Measurements from ENCODE around the gene SP5. TPM values are rescaled to one million over a fixed set of nuclear protein-coding genes. Genes with fewer than 3 reads are reported as not detected.

SP5 gene
- total RNA-seq, 1 experiment from 2014 or later, result 0.47 TPM

- Histone ChIP-seq H3K4me2 (ENCODE audit: low read length) (no peak overlapping the region), H3K4me1 (ENCODE audit: insufficient read depth, low read length) (no peaks in the 10 kb centered on the region; the same call in 1 of the 2 replicates), H3K9me2 (replicated peaks; ENCODE audit: low read length) (no peaks in the 10 kb centered on the region), H3K4me3 (ENCODE audit: low read length) (no peak overlapping the region), H3K9me3 (ENCODE audit: low read length) (no peaks in the 10 kb centered on the region), H2AFZ (ENCODE audit: low read length) (no peak overlapping the region), H3K79me2 (ENCODE audit: low read length) (no peaks in the 10 kb centered on the region), H3K27ac (ENCODE audit: low read length) (no peak overlapping the region), H3K36me3 (ENCODE audit: low read depth, low read length) (no peaks in the 10 kb centered on the region), H3F3A (ENCODE audit: low read length, unreplicated experiment) (no peaks in the 10 kb centered on the region), H3K27me3 (ENCODE audit: low read length) (no peaks in the 10 kb centered on the region), H3K9ac (ENCODE audit: low read length) (no peak overlapping the region), H4K20me1 (ENCODE audit: low read length) (no peaks in the 10 kb centered on the region)
- DNase-seq, result no peak
- ChIA-PET CTCF (no interaction called here), POLR2A (ENCODE audit: unreplicated experiment) (no interaction called here)
- no peak for ATAC-seq
- TF ChIP-seq CTCF (conservative IDR thresholded peaks at IDR 0.05; ENCODE audit: low read depth, low read length) (no peak), EZH2 (IDR thresholded peaks at IDR 0.05; ENCODE audit: low read length, unreplicated experiment) (no peak), EZH2phosphoT487 (IDR thresholded peaks at IDR 0.05; ENCODE audit: borderline replicate concordance, low read length) (no peak)
- intact Hi-C loops (cut with micrococcal nuclease), result loop anchor here (10.0 kb wide), 1 partner anchor 315 kb away; no protein-coding TSS in a partner anchor
- BruUV-seq (replicated peaks), result no TSS peak
Observed at GRCh38 chr2:170719810-170720209, 4.7 kb downstream of the SP5 start.

GRCh38 chr2:170721678-170722077 is 6.5 kb downstream of the SP5 start:
- no peaks in the 10 kb centered on the region for H3K79me2 ChIP-seq (ENCODE audit: low read length)
- H3K4me1 ChIP-seq (ENCODE audit: insufficient read depth, low read length), result no peaks in the 10 kb centered on the region
- H3K27me3 ChIP-seq (ENCODE audit: low read length), result no peaks in the 10 kb centered on the region
- H4K20me1 ChIP-seq (ENCODE audit: low read length), result no peaks in the 10 kb centered on the region
- TF ChIP-seq EZH2phosphoT487 (IDR thresholded peaks at IDR 0.05; ENCODE audit: borderline replicate concordance, low read length), result no peak
- no peak for TF ChIP-seq EZH2 (IDR thresholded peaks at IDR 0.05; ENCODE audit: low read length, unreplicated experiment)
- TF ChIP-seq CTCF (conservative IDR thresholded peaks at IDR 0.05; ENCODE audit: low read depth, low read length), result no peak
- ChIA-PET POLR2A (ENCODE audit: unreplicated experiment) (no interaction called here), CTCF (no interaction called here)
- BruUV-seq (replicated peaks), result no TSS peak
- no peaks in the 10 kb centered on the region for H3K9me3 ChIP-seq (ENCODE audit: low read length)
- H3K4me3 ChIP-seq (ENCODE audit: low read length), result no peak overlapping the region
- no peak overlapping the region for H3K4me2 ChIP-seq (ENCODE audit: low read length)
- no peaks in the 10 kb centered on the region for H3F3A ChIP-seq (ENCODE audit: low read length, unreplicated experiment)
- no peaks in the 10 kb centered on the region for H3K9me2 ChIP-seq (replicated peaks; ENCODE audit: low read length)
- no peak overlapping the region for H3K9ac ChIP-seq (ENCODE audit: low read length)
- DNase-seq (no peak), ATAC-seq (no peak)
- intact Hi-C loops (cut with micrococcal nuclease), result no loop called here
- H3K36me3 ChIP-seq (ENCODE audit: low read depth, low read length), result no peaks in the 10 kb centered on the region
- no peak overlapping the region for H3K27ac ChIP-seq (ENCODE audit: low read length)
- H2AFZ ChIP-seq (ENCODE audit: low read length), result no peak overlapping the region

GRCh38 chr2:170722301-170722700 is 7.2 kb downstream of the SP5 start:
- ChIA-PET CTCF (no interaction called here), POLR2A (ENCODE audit: unreplicated experiment) (no interaction called here)

More at GRCh38 chr2:170722301-170722700, 7.2 kb downstream of the SP5 start:
- H3K9ac ChIP-seq (ENCODE audit: low read length), result no peak overlapping the region
- no peaks in the 10 kb centered on the region for H3K36me3 ChIP-seq (ENCODE audit: low read depth, low read length)
- H3K4me2 ChIP-seq (ENCODE audit: low read length), result no peak overlapping the region
- no peaks in the 10 kb centered on the region for H3K27me3 ChIP-seq (ENCODE audit: low read length)
- H3K9me3 ChIP-seq (ENCODE audit: low read length), result no peaks in the 10 kb centered on the region
- no peak for DNase-seq
- no peaks in the 10 kb centered on the region for H3K4me1 ChIP-seq (ENCODE audit: insufficient read depth, low read length)
- H3K4me3 ChIP-seq (ENCODE audit: low read length), result no peak overlapping the region
- H3F3A ChIP-seq (ENCODE audit: low read length, unreplicated experiment), result no peaks in the 10 kb centered on the region
- no TSS peak for BruUV-seq (replicated peaks)
- no peaks in the 10 kb centered on the region for H4K20me1 ChIP-seq (ENCODE audit: low read length)
- ATAC-seq, result no peak
- H3K27ac ChIP-seq (ENCODE audit: low read length), result no peak overlapping the region
- no peak overlapping the region for H2AFZ ChIP-seq (ENCODE audit: low read length)
- no peaks in the 10 kb centered on the region for H3K79me2 ChIP-seq (ENCODE audit: low read length)
- TF ChIP-seq EZH2 (IDR thresholded peaks at IDR 0.05; ENCODE audit: low read length, unreplicated experiment) (no peak), CTCF (conservative IDR thresholded peaks at IDR 0.05; ENCODE audit: low read depth, low read length) (no peak), EZH2phosphoT487 (IDR thresholded peaks at IDR 0.05; ENCODE audit: borderline replicate concordance, low read length) (no peak)
- intact Hi-C loops (cut with micrococcal nuclease), result no loop called here
- H3K9me2 ChIP-seq (replicated peaks; ENCODE audit: low read length), result no peaks in the 10 kb centered on the region
